HG03354 (cell line): ENCODE results near the gene CPE.
"Not testable (repeated sequence)": the region's sequence is repeated elsewhere in the genome, so short reads cannot be mapped to it uniquely, and the experiment has no call there.

Experiments
- ATAC-seq: cut with Tn5 transposase; IDR thresholded peaks from one replicate; pipeline ENCODE4 v1.9.1; 2021; ENCODE audit warnings: mild to moderate bottlenecking; ENCODE audit not compliant: unreplicated experiment, poor library complexity, severe bottlenecking

CPE gene

GRCh38 chr4:165453140-165453539 is 74.3 kb downstream of the CPE start:
- not testable (repeated sequence) for ATAC-seq

- ATAC-seq = no peak
Observed at GRCh38 chr4:165454426-165454825, 75.6 kb downstream of the CPE start.

- no peak for ATAC-seq
Observed at GRCh38 chr4:165457793-165458192, 79.0 kb downstream of the CPE start.

- no peak for ATAC-seq
Observed at GRCh38 chr4:165458471-165458870, 79.7 kb downstream of the CPE start.

- no peak for ATAC-seq
Observed at GRCh38 chr4:165461159-165461821, 82.5 kb downstream of the CPE start.

- no peak for ATAC-seq
Observed at GRCh38 chr4:165462009-165462408, 83.2 kb downstream of the CPE start.

GRCh38 chr4:165464376-165464775 is 85.6 kb downstream of the CPE start:
- no peak for ATAC-seq

- ATAC-seq = peak; percentile 82
Observed at GRCh38 chr4:165464813-165465381, 86.1 kb downstream of the CPE start.

GRCh38 chr4:165470009-165470408 is 91.2 kb downstream of the CPE start:
- ATAC-seq = no peak

GRCh38 chr4:165472943-165473676 is 94.3 kb downstream of the CPE start:
- ATAC-seq = no peak

- no peak for ATAC-seq
Observed at GRCh38 chr4:165474784-165475705, 96.2 kb downstream of the CPE start.

- no peak for ATAC-seq
Observed at GRCh38 chr4:165475706-165476070, 96.9 kb downstream of the CPE start.

- ATAC-seq = no peak
Observed at GRCh38 chr4:165476214-165477098, 97.6 kb downstream of the CPE start.

GRCh38 chr4:165477799-165478198 is 99.0 kb downstream of the CPE start:
- no peak for ATAC-seq

- no peak for ATAC-seq
Observed at GRCh38 chr4:165478260-165478659, 99.5 kb downstream of the CPE start.

- no peak for ATAC-seq
Observed at GRCh38 chr4:165481053-165481835, 102.4 kb downstream of the CPE start.

GRCh38 chr4:165489786-165490185 is 111.0 kb downstream of the CPE start:
- no peak for ATAC-seq

GRCh38 chr4:165492583-165492982 is 113.8 kb downstream of the CPE start:
- not testable (repeated sequence) for ATAC-seq
